ENCODE results near the gene DSE.

Gene DSE

DNA sequence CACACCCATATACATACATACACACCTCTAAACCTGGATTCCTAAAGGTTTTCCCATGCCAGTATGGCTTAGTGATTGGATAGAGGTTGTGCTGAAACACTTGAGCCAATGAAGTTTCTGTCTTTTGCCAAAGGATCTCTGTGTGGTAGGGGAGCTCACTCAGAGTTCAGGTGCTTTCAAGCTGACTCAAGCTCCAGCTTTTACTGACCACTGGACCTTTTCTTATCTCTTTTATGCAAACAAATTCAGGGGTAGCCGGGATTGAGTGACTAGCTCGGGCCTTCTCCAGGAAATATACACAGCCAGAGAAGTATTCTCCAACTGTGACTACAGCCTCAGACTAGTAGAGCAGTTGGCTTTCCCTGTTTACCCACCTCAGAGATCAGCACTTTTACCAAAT lies 21.5 kb upstream of the DSE start:
- ATAC-seq (no peak), DNase-seq (no peak)
- Mint-ChIP-seq H3K4me3 (no peak overlapping the region), H3K36me3 (ENCODE audit: low read depth) (no peaks in the 10 kb centered on the region), H3K27ac (no peak overlapping the region), H3K4me1 (no peaks in the 10 kb centered on the region), H3K27me3 (no peaks in the 10 kb centered on the region), H3K9me3 (peaks cover 12% of the 10 kb centered on the region)

DNA sequence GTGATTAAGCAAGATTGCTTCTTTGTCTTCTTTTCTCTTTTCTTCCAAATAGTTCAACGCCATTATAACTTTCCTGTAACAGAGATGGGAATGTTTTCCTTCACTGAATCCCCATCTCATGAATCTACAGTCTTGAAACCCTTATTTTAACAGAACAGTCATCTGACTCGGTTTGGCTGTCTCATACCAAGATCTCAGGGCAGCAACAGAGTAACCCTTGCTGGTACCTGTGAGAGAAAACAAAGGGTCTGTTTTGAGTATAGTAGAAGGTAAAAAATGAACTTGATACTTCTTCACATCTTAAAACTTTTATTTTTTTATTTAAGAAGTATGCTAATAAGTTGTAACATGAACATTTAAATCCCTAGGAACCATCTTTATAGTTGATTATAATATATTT lies 19.6 kb upstream of the DSE start:
- Mint-ChIP-seq H3K4me1 (no peaks in the 10 kb centered on the region), H3K9me3 (no peaks in the 10 kb centered on the region), H3K36me3 (ENCODE audit: low read depth) (no peaks in the 10 kb centered on the region), H3K27me3 (no peaks in the 10 kb centered on the region), H3K27ac (no peak overlapping the region), H3K4me3 (no peak overlapping the region)
- no peak for DNase-seq
- no peak for ATAC-seq

DNA sequence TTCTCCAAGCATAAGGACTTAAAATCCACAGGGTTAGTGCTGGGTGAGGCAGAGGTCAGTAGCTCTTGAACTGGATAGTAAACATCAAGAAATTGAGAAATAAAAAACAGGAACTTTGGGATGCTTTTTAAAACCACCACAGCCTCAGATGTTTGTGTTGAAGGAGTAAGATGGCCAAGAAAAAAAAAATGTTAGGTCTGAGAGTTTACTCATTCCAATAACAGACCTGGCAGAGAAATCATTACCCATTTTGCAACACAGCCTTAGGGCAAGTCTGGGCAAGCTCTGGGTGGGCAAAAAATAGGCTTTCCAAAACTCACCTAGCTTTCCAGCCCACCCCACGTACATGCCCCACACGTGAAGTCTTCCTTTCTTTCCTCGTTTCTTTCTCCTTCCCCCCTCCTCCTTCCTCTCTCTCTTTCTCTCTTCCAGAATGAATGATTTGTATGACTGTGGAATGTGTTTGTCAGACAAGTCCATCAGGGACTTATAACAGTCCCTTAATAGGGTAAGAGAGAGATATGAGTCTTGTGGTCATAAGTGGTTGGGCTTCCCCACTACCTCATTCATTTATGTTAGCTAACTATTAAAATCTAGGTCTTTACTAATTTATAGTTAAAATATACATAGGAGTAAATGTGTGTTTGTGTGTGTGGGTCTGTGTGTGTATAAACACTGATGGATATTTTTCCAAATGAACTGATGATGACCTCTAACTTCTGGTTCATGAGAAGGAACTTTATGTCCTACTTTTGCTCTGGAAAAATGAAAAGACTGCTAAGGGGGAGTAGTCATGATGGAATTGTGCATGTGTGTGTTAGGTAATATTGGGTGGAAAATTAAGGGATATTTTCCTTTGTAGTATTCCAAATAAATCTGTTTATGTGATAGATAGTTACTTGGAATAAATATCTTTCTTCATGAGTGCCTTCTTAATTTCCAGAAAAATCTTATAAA lies 18.0 kb upstream of the DSE start:
- DNase-seq (no peak), ATAC-seq (no peak)
- H3K27ac Mint-ChIP-seq: no peak overlapping the region
- H3K4me3 Mint-ChIP-seq: no peak overlapping the region
- H3K9me3 Mint-ChIP-seq: no peaks in the 10 kb centered on the region
- H3K36me3 Mint-ChIP-seq (ENCODE audit: low read depth): no peaks in the 10 kb centered on the region
- no peaks in the 10 kb centered on the region for H3K27me3 Mint-ChIP-seq
- H3K4me1 Mint-ChIP-seq: no peaks in the 10 kb centered on the region

DNA sequence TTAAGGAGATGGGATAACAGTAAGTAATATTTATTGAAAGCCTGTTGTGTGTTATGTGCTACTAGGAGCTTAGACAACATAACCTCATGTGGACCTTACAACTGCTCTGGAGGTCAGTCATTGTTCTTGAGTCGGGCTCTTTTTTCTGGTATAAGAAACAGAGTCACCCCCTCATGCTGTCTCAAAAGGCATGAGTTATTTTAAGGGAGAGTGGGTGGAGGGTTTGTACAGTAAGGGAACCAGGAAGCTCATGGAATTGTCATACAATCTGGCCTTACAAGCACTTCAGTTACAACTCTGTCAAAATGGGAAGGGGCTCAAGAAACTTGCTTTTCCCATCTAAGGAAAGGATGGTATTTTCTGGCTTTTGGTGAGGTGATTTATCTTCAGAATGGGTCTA lies 16.5 kb upstream of the DSE start:
- no peak for ATAC-seq

DNA sequence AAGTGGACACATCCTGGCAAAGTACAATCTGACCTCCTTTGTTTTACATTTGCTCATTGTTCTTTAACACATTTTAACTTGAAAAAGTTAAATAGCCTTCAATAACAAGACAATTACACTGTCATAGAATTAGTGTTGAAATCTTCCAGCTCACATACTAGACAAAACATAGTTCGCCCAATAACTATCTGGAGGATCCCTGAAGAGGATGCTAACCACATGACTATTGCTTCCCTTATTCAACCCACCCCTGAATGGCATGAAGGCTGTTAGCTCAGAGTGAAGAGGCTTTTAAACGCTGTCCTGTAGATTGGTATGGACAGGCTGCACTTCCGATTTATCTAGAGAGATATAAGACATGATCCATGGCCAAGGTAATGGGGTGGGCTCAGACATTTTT lies 15.0 kb upstream of the DSE start:
- Mint-ChIP-seq H3K36me3 (ENCODE audit: low read depth) (no peaks in the 10 kb centered on the region), H3K4me1 (no peaks in the 10 kb centered on the region), H3K27me3 (no peaks in the 10 kb centered on the region), H3K9me3 (no peaks in the 10 kb centered on the region), H3K27ac (no peak overlapping the region), H3K4me3 (no peak overlapping the region)
- ATAC-seq (no peak), DNase-seq (no peak)

More for the DNA sequence above, 16.5 kb upstream of the DSE start:
- no peaks in the 10 kb centered on the region for H3K4me1 Mint-ChIP-seq
- no peaks in the 10 kb centered on the region for H3K36me3 Mint-ChIP-seq (ENCODE audit: low read depth)
- H3K27me3 Mint-ChIP-seq: no peaks in the 10 kb centered on the region
- H3K9me3 Mint-ChIP-seq: no peaks in the 10 kb centered on the region
- DNase-seq: no peak
- H3K27ac Mint-ChIP-seq: no peak overlapping the region
- H3K4me3 Mint-ChIP-seq: no peak overlapping the region

DNA sequence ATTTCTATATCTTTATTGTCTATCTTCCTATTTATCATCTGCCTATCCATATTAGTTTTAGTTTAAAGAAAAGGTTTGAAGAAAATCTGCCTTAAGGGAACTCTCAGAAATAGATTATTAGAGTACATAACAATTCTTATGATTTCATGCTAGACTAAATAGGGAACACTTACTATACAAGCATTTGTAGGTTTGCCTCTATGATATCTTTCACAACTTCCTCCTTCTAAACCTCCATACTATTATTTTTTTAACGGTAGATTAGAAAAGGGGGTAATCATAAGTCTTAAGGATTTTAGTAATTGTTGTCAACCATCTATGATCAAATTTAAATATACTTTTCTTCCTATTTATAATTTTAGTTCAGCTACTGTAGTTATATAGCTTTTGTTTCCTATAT lies 11.6 kb upstream of the DSE start:
- Mint-ChIP-seq H3K9me3 (no peaks in the 10 kb centered on the region), H3K27me3 (no peaks in the 10 kb centered on the region), H3K27ac (no peak overlapping the region), H3K36me3 (ENCODE audit: low read depth) (no peaks in the 10 kb centered on the region), H3K4me1 (no peaks in the 10 kb centered on the region), H3K4me3 (no peak overlapping the region)
- DNase-seq: no peak
- no peak for ATAC-seq

DNA sequence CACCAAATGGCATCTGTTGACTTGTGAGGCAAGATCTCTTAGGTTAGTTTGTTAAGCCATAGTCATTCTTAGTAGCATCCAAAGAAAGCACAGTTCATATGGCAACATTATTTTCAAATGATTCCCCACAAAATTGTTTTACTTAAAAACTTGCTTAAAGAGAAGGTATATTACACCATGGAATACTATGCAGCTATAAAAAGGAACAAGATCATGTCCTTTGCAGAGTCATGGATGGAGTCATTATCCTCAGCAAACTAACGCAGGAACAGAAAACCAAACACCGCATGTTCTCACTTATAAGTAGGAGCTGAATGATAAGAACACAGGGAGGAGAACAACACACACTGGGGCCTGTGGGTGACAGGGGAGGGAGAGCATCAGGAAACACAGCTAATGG lies 10.9 kb upstream of the DSE start:
- Mint-ChIP-seq H3K27me3 (no peaks in the 10 kb centered on the region), H3K36me3 (ENCODE audit: low read depth) (no peaks in the 10 kb centered on the region), H3K4me3 (no peak overlapping the region), H3K9me3 (no peaks in the 10 kb centered on the region), H3K4me1 (no peaks in the 10 kb centered on the region), H3K27ac (no peak overlapping the region)
- no peak for DNase-seq
- no peak for ATAC-seq

DNA sequence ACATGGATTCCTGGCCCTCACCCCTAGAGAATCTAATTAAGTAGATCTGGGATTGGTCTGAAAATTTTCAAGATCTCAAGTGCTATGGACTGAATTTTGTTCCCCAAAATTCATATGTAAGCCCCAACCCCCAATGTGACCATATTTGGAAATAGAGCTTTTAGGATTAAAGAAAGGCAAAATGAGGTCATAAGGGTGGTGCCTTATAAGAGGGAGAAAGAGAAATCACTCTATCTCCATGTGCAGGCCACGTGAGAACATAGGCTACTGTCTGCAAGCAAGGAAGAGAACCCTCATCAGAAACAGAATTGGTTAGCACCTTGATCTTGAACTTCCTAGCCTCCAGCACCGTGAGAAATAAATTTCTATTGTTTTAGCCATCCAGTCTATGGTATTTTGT lies 8.5 kb upstream of the DSE start:
- Mint-ChIP-seq H3K9me3 (no peaks in the 10 kb centered on the region), H3K4me3 (no peak overlapping the region), H3K4me1 (no peaks in the 10 kb centered on the region), H3K36me3 (ENCODE audit: low read depth) (no peaks in the 10 kb centered on the region), H3K27ac (no peak overlapping the region), H3K27me3 (no peaks in the 10 kb centered on the region)
- ATAC-seq (no peak), DNase-seq (no peak)

DNA sequence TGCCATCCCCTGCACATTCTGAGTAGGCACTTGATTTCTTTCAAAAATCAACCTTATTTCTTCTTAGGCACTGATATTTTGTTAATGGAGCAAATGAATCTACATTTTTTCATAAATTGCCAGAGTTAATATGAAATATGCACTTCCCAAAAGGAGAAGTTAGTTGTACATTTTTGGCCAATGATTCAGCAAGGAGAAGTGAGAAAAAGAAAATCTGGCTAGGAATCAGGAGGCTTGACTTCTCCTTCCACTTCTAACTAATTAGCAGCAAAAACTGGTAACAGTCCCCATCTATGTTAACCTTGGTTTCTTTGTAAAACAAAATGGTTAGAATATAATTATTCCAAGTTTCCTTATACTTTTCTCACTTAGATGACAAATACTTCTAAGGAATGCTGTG lies 7.0 kb upstream of the DSE start:
- DNase-seq (no peak), ATAC-seq (no peak)
- H3K36me3 Mint-ChIP-seq (ENCODE audit: low read depth): no peaks in the 10 kb centered on the region
- no peaks in the 10 kb centered on the region for H3K4me1 Mint-ChIP-seq
- no peaks in the 10 kb centered on the region for H3K27me3 Mint-ChIP-seq
- H3K4me3 Mint-ChIP-seq: no peak overlapping the region
- no peaks in the 10 kb centered on the region for H3K9me3 Mint-ChIP-seq
- H3K27ac Mint-ChIP-seq: no peak overlapping the region

DNA sequence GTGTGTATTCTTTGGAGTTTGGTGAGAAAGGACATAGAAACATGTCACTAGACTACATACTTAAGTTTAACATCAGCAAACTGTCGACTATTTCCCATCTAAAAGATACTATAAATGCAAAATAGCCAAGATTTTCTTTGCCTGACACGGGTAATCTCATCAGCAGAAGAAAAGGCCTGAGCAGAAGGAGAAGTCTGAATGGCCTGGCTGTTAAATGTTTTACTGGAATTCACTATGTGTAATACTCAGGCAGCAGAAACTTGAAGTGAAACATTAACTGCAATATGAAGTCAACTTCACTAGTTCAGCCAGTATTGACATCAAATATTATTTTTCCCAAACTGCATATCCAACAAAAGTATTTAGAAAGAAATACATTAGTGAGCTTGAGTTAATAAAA lies 6.4 kb upstream of the DSE start:
- no peak for DNase-seq
- Mint-ChIP-seq H3K4me1 (peaks cover under 1% of the 10 kb centered on the region), H3K27ac (no peak overlapping the region), H3K4me3 (no peak overlapping the region), H3K36me3 (ENCODE audit: low read depth) (no peaks in the 10 kb centered on the region), H3K27me3 (peaks cover under 1% of the 10 kb centered on the region), H3K9me3 (no peaks in the 10 kb centered on the region)
- no peak for ATAC-seq

DNA sequence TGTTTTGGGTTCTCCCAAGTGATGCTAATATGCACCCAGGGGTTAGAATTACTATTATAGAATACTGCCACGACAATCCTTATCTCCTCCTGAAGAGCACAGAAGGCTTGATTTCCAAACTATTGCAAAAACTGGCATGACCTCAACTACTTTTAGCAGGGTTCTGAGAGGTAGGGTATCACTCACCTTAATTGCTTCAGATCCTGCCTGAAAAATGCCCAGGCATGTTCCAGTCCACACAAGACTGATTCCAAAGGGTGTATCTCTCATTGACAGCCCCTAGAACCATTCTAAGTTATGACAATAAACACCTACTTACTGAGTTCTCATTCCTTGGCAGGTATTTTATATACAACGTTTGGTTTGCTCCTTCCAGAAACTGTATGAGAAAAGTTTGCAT lies 5.0 kb upstream of the DSE start:
- Mint-ChIP-seq H3K9me3 (no peaks in the 10 kb centered on the region), H3K4me3 (no peak overlapping the region), H3K27me3 (peaks cover 11% of the 10 kb centered on the region), H3K36me3 (ENCODE audit: low read depth) (no peaks in the 10 kb centered on the region), H3K4me1 (peaks cover 12% of the 10 kb centered on the region), H3K27ac (no peak overlapping the region)
- DNase-seq: no peak
- no peak for ATAC-seq

DNA sequence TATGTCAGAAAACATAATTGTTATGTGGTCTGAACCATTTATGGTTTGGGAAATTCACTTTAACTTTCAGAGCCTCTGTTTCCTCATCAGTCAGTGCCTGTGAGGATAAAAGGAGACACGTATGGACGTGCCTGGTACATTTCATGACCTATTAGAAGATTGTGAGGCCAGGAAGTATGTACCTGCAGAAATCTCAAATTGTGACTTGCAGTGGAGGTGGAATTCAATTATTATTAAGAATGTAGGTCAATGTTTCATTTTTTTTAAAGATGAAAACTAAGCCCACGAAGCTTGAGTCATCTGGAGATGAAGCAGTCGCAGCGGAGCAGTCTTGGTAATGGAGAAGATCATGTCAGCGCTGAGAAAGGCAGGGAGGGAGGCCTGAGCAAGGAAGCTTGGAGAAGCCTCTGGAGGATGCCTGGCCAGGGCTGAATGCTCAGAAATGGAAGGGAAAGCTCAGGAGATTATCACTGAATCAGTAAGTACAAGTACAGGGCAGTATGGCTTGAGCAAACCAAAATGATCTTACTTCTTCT lies 3.9 kb upstream of the DSE start:
- H3K9me3 Mint-ChIP-seq: no peaks in the 10 kb centered on the region
- H3K4me3 Mint-ChIP-seq: no peak overlapping the region
- H3K36me3 Mint-ChIP-seq (ENCODE audit: low read depth): no peaks in the 10 kb centered on the region
- ATAC-seq (no peak), DNase-seq (no peak)
- peaks cover 14% of the 10 kb centered on the region for H3K27me3 Mint-ChIP-seq
- no peak overlapping the region for H3K27ac Mint-ChIP-seq
- H3K4me1 Mint-ChIP-seq: peaks cover 17% of the 10 kb centered on the region

DNA sequence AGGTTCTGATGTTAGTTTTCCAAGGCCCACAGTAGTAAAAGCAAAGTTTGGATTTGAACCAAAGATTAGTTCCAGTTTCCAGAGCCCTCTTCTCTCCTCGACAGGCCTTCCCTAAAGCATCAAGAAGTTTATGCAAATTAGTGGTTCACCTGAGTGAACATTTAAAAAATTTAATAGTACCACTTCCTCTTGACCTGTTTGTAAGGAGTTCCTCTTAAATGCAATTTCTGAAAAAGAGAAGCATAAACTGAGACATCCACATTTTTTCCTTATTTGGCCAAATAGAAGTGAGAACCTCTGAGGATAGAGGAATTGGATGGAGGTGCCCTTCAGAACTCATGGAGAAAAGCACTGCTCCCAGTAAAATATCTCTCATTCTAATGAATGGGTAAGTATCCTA lies 1.2 kb upstream of the DSE start:
- ATAC-seq (no peak), DNase-seq (no peak)
- Mint-ChIP-seq H3K4me3 (peak overlapping the region; percentile 74), H3K9me3 (no peaks in the 10 kb centered on the region), H3K27ac (no peak overlapping the region), H3K4me1 (peaks cover 18% of the 10 kb centered on the region), H3K27me3 (peaks cover 30% of the 10 kb centered on the region), H3K36me3 (ENCODE audit: low read depth) (no peaks in the 10 kb centered on the region)

DNA sequence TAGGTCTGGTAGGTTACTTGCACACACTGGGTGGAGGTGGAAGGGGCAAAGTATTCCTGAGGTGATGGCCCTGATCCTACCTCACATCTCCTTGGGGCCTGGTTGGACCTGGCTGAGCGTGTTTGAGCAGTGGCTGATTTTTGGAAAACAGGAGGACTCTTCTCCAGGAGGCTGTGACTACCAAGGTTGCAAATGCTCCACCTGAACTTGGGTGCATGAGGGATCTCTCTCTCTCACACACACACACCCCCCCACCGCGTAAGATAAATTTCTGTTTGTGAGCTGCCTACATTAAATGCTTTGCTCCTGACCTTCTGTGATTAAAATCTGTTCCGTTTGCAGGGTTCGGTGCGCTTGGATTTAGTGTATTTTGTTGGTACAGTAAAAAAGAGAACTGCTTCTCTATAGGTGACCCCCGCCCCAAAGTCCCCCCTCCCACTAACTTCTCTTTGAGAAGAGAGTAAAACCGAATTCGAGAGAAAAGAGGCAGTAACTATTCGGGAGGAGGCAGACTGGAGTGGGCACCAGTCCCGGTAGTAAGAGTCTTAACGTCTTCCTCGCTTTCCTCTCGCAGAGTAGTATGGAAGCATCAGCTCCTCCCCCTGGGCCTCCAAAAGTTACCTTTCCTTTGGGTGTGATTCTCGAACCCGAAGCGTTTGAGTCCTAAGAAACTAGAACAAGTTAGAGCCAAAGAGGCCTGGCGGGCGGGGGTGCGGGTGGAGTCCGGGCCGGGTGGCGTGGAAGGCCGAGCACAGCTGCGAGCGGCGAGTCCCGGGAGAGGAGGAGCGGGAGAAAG lies 585 bp upstream of the DSE start:
- Mint-ChIP-seq H3K27ac (no peak overlapping the region), H3K4me1 (peaks cover 18% of the 10 kb centered on the region), H3K9me3 (no peaks in the 10 kb centered on the region), H3K27me3 (peaks cover 31% of the 10 kb centered on the region), H3K36me3 (ENCODE audit: low read depth) (no peaks in the 10 kb centered on the region), H3K4me3 (peak overlapping the region; percentile 74)
- DNase-seq (no peak), ATAC-seq (peak; percentile 44)

All from activated naive CD8-positive, alpha-beta T cell treated with anti-CD3 and anti-CD28 coated beads, Interleukin-2, amount 50 U/mL, for 24 hours (primary cell).